Ascending aorta (tissue), 2 donors: ENCODE measurements around the gene CALHM5. TPM values are rescaled to one million over a fixed set of nuclear protein-coding genes. Genes with fewer than 3 reads are reported as not detected.
"Not testable (repeated sequence)": the region's sequence is repeated elsewhere in the genome, so short reads cannot be mapped to it uniquely, and the experiment has no call there.

Experiments used
- DNase-seq, 2 donors: peaks; one replicate each; pipeline ENCODE4 v3.0.0-alpha.2; 2019; ENCODE audit warnings: low spot score in 2 of 2
- H3K27ac ChIP-seq, 2 donors: fragments of 200-600 bp; sonication (generic); one replicate each; pipeline ENCODE4 v1.5.1; 2016 to 2017; ENCODE audit warnings: mild to moderate bottlenecking in 1 of 2
- H3K27me3 ChIP-seq: fragments of 200-600 bp; sonication (generic); one replicate; pipeline ENCODE4 v1.5.1; 2017
- H3K36me3 ChIP-seq, 2 donors: fragments of 200-600 bp; sonication (generic); one replicate each; pipeline ENCODE4 v1.5.1; 2016
- H3K4me1 ChIP-seq, 2 donors: fragments of 200-600 bp; sonication (generic); one replicate each; pipeline ENCODE4 v1.5.1; 2016 to 2017; ENCODE audit warnings: mild to moderate bottlenecking in 1 of 2
- H3K4me3 ChIP-seq, 2 donors: fragments of 200-600 bp; sonication (generic); one replicate each; pipeline ENCODE4 v1.5.1; 2016 to 2017; ENCODE audit warnings: mild to moderate bottlenecking in 1 of 2
- H3K9me3 ChIP-seq, 2 donors: fragments of 200-600 bp; sonication (generic); one replicate each; pipeline ENCODE4 v1.5.1; 2016
- intact Hi-C: fragments of 100-400 bp; cut with DNase I; formaldehyde crosslinking; loops from one replicate; pipeline ENCODE4 v1.15.1; 2023
- total RNA-seq: library from RNA; depleted of rRNA; stranded (reverse); fragments of >200 nt; gene quantifications from one replicate; pipeline ENCODE4 v1.1.0, GENCODE V29; 2016
- TF ChIP-seq, protein P1 (sequence below), 3 experiments: fragments of 200-600 bp in 2 of 3; fragments of 450-650 bp in 1 of 3; sonication (generic) in 2 of 3; IDR thresholded peaks; one replicate each; pipeline ENCODE4 v1.5.1; 2016 to 2019; ENCODE audit warnings: antibody characterized with exemption in 3 of 3, mild to moderate bottlenecking in 1 of 3, moderate library complexity in 1 of 3

Gene CALHM5
- total RNA-seq, 1 donor from 2014 or later = 3.4 TPM

DNA sequence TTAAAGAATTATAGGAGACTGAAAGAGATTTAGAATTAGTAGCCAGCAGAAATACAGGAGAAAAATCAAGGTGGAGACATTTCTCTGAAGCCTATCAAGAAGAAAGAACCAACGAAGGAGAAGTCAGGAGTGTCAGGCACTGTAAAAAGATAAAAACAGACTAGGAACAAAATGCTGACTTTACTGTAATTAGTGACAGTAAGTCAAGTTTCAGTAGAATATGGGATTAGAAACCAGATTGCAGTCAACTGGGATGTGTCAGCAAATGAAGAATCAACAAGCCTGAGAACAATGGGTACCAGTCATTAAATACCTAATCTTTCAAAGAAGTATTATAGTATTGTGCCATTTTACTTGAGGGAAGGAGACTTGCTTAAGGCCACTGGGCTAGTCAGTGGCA, 28.7 kb upstream of the CALHM5 start:
- H3K27me3 ChIP-seq = no peaks in the 10 kb centered on the region
- H3K4me3 ChIP-seq = no peak overlapping the region
- intact Hi-C loops = no loop called here
- H3K9me3 ChIP-seq = no peaks in the 10 kb centered on the region
- TF ChIP-seq, protein P1, sequence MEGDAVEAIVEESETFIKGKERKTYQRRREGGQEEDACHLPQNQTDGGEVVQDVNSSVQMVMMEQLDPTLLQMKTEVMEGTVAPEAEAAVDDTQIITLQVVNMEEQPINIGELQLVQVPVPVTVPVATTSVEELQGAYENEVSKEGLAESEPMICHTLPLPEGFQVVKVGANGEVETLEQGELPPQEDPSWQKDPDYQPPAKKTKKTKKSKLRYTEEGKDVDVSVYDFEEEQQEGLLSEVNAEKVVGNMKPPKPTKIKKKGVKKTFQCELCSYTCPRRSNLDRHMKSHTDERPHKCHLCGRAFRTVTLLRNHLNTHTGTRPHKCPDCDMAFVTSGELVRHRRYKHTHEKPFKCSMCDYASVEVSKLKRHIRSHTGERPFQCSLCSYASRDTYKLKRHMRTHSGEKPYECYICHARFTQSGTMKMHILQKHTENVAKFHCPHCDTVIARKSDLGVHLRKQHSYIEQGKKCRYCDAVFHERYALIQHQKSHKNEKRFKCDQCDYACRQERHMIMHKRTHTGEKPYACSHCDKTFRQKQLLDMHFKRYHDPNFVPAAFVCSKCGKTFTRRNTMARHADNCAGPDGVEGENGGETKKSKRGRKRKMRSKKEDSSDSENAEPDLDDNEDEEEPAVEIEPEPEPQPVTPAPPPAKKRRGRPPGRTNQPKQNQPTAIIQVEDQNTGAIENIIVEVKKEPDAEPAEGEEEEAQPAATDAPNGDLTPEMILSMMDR (IDR thresholded peaks at IDR 0.05) = no peak
- DNase-seq = no peak
- H3K36me3 ChIP-seq = no peaks in the 10 kb centered on the region
- no peaks in the 10 kb centered on the region for H3K4me1 ChIP-seq
- no peak overlapping the region for H3K27ac ChIP-seq

DNA sequence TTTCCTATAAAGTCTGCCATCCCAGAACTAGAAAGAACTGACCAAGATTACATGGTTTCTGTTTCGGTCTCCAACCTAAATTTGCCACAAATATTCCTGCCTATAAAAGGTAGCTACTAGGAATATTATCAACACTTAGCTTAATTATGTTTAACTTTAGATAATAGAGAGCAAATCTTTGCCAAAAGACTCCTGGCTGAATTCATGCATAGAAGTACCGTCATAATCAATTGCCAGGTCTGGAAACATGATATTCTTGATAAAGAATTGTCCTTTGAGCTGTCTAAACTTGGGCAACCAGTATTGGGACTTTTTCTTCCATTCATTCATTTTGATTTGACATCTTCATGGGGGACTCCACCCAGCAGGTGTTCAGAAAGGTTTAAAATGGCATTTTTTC, 27.8 kb upstream of the CALHM5 start:
- TF ChIP-seq, protein P1 (IDR thresholded peaks at IDR 0.05) = no peak
- no peaks in the 10 kb centered on the region for H3K36me3 ChIP-seq
- no peak overlapping the region for H3K4me3 ChIP-seq
- no peaks in the 10 kb centered on the region for H3K27me3 ChIP-seq
- DNase-seq = no peak
- H3K4me1 ChIP-seq = no peaks in the 10 kb centered on the region
- intact Hi-C loops = no loop called here
- H3K9me3 ChIP-seq = no peaks in the 10 kb centered on the region
- no peak overlapping the region for H3K27ac ChIP-seq

DNA sequence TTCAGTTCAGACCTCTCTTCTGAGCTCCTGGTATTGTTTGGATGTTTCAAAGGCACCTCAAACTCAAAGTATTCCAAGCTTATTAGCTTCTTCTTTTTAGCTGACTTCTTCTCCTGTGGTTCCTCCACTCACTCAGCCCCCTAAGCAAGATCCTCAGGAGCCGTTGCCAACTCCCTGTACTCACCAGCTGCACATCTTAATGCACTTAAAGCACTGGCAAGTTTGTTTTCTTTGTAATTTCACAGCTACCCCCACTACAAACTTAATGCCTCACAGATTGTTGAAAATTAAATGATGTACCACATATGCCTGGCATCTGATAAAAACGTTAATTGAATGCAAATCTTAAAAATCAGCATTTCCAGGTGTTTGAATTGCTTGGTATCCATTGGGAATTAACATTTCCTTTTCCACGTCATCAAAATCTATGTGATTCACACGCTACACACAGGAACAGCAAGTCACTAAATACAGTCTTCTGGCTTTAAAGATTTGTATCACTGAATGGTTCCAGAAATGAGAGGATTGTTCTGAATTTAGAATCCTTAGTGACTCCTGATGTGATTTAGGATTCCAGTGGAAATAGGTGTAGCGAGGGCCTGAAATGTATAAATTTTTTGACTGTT, 25.8 kb upstream of the CALHM5 start:
- no peak overlapping the region for H3K27ac ChIP-seq
- no peaks in the 10 kb centered on the region for H3K9me3 ChIP-seq
- intact Hi-C loops = no loop called here
- DNase-seq = no peak
- H3K36me3 ChIP-seq = no peaks in the 10 kb centered on the region
- TF ChIP-seq, protein P1 (IDR thresholded peaks at IDR 0.05) = no peak
- no peak overlapping the region for H3K4me3 ChIP-seq
- no peaks in the 10 kb centered on the region for H3K4me1 ChIP-seq
- H3K27me3 ChIP-seq = no peaks in the 10 kb centered on the region

DNA sequence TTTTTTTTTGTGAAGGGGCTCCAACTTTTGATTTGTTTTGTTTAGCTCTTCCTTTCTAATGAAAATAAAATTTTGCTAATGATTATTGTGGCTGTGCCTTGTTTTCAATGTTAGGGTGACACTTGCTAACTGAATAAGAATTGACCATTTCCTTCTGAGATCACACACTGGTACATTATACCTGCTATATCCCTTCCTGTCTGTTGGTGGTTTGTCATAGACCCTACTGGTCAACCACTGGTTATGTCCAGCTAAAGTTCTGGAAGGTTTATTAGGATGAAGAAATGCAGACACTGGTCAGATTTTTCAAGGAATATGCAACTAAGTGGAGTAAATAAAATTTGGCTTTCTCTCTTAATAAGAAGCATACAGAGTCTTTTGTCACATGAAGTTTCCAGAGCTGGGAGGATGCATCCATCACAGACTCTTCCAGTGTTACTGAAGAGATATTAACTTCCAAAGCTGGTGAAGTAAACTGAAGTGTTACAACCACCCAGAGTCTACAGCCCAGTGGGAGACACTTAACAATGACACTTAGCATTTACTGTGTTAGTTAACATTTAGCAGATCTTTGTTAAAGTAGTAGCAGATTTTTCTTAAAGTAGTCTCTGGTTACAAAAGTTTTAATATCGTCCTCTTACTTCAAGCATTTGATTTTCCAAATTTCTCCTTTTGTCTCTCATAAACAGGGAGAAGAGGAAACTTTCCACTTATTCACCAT, 19.7 kb upstream of the CALHM5 start:
- TF ChIP-seq, protein P1 (IDR thresholded peaks at IDR 0.05) = no peak
- Histone ChIP-seq H3K4me1 (no peaks in the 10 kb centered on the region), H3K4me3 (no peak overlapping the region), H3K27ac (no peak overlapping the region), H3K36me3 (no peaks in the 10 kb centered on the region), H3K27me3 (no peaks in the 10 kb centered on the region), H3K9me3 (no peaks in the 10 kb centered on the region)
- no peak for DNase-seq
- intact Hi-C loops = no loop called here

DNA sequence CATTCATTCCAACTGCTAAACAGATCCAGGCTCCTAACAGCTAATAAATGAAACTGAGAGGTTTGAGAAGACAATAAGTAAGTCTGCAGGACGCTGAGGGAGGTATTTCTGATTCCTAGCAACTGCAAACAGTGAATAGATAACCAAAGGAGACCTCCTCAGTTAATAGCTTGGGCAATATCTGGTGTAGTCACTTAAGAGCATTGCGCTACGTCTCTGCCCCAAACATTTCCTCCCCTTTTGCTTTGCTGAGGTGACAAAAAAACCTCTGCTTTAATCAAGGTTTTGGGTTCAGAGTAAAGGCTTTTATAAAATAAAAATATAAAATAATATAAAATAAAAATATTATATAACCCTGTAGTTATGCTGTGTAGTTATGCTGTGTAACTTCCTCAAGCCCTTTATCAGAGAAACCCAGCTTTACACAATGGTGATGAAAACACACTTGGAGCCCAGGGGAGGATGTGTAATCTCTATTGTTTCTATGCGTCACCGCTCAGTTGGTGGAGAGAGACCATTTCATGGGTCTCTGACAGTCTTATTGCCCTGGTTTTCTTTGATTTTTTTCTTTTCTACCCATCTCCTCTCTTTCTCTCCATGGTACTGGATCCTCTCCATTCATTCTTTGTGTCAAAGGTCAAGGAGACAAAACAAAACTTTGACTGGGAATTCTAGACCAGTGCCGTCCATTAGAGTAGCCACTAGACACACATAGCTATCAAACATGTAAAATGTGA, 18.9 kb upstream of the CALHM5 start:
- intact Hi-C loops = no loop called here
- no peaks in the 10 kb centered on the region for H3K4me1 ChIP-seq
- no peak overlapping the region for H3K27ac ChIP-seq
- no peaks in the 10 kb centered on the region for H3K27me3 ChIP-seq
- no peak overlapping the region for H3K4me3 ChIP-seq
- TF ChIP-seq, protein P1 (IDR thresholded peaks at IDR 0.05) = no peak
- H3K9me3 ChIP-seq = no peaks in the 10 kb centered on the region
- DNase-seq = no peak
- no peaks in the 10 kb centered on the region for H3K36me3 ChIP-seq

DNA sequence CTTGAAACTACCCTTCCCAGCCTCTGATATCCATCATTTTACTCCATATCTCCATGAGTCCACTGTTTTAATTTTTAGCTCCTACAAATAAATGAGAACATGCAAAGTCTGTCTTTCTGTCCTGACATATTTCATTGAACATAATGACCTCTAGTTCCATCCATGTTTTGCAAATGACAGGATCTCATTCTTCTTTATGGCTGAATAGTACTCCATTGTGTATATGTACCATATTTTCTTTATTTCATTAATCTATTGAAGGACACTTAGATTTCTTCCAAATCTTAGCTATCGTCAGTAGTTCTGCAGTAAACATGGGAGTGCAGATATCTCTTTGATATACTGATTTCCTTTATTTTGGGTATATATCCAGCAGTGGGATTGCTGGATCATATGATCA, 16.3 kb upstream of the CALHM5 start:
- DNase-seq, H3K4me1 ChIP-seq, H3K4me3 ChIP-seq, H3K27me3 ChIP-seq, H3K27ac ChIP-seq, intact Hi-C loops, H3K9me3 ChIP-seq, H3K36me3 ChIP-seq: not testable (repeated sequence)
